NCI-H187 treated with DMSO at 0.1 percent for 48 hours (cell line): ENCODE data around the gene SGK1.

Source experiments
- DNase-seq: peaks from one replicate; lab custom pipeline; 2025; lab: John Stamatoyannopoulos, UW

The SGK1 gene

GRCh38 chr6:134169871-134170486, 147.9 kb downstream of the SGK1 start:
- no peak for DNase-seq

GRCh38 chr6:134168590-134169208, 149.2 kb downstream of the SGK1 start:
- no peak for DNase-seq

- no peak for DNase-seq
Measured at GRCh38 chr6:134166511-134167261, 151.2 kb downstream of the SGK1 start.

- DNase-seq = no peak
Measured at GRCh38 chr6:134165561-134166201, 152.2 kb downstream of the SGK1 start.

GRCh38 chr6:134164300-134164699, 153.6 kb downstream of the SGK1 start:
- no peak for DNase-seq

- no peak for DNase-seq
Measured at GRCh38 chr6:134162932-134163331, 155.0 kb downstream of the SGK1 start.

GRCh38 chr6:134161041-134161440, 156.9 kb downstream of the SGK1 start:
- no peak for DNase-seq

GRCh38 chr6:134152767-134153485, 165.0 kb downstream of the SGK1 start:
- no peak for DNase-seq

GRCh38 chr6:134148566-134148965, 169.3 kb downstream of the SGK1 start:
- no peak for DNase-seq

- DNase-seq = no peak
Measured at GRCh38 chr6:134147034-134147533, 170.8 kb downstream of the SGK1 start.

GRCh38 chr6:134146268-134147033, 171.5 kb downstream of the SGK1 start:
- DNase-seq = no peak

- no peak for DNase-seq
Measured at GRCh38 chr6:134145786-134146185, 172.1 kb downstream of the SGK1 start.

- DNase-seq = no peak
Measured at GRCh38 chr6:134138226-134138975, 179.5 kb downstream of the SGK1 start.

GRCh38 chr6:134134654-134135053, 183.3 kb downstream of the SGK1 start:
- DNase-seq = no peak

GRCh38 chr6:134132494-134133141, 185.3 kb downstream of the SGK1 start:
- no peak for DNase-seq

GRCh38 chr6:134131530-134132139, 186.3 kb downstream of the SGK1 start:
- DNase-seq = no peak

- no peak for DNase-seq
Measured at GRCh38 chr6:134128146-134128545, 189.8 kb downstream of the SGK1 start.

- no peak for DNase-seq
Measured at GRCh38 chr6:134123666-134124208, 194.2 kb downstream of the SGK1 start.

- DNase-seq = no peak
Measured at GRCh38 chr6:134122775-134123174, 195.1 kb downstream of the SGK1 start.
